GM23338 (cell line): ENCODE measurements around the gene NUCB1.

ENCODE experiments used
- EZH2 ChIP-seq: fragments of 200-600 bp; sonication (generic); IDR thresholded peaks from one replicate; pipeline ENCODE4 v1.8.0; 2017; ENCODE audit warnings: antibody characterized with exemption, mild to moderate bottlenecking, low read depth; ENCODE audit not compliant: unreplicated experiment
- JUNB ChIP-seq: IDR thresholded peaks from one replicate; pipeline ENCODE4 v1.6.1; 2016; ENCODE audit warnings: antibody characterized with exemption; ENCODE audit not compliant: unreplicated experiment
- POLR2AphosphoS5 ChIP-seq: IDR thresholded peaks from 2 replicates; pipeline ENCODE4 v1.6.1; 2016; ENCODE audit warnings: antibody characterized with exemption, low read depth
- TF ChIP-seq, protein P1 (sequence below), 2 experiments: fragments of 200-600 bp in 1 of 2; sonication (generic) in 1 of 2; conservative IDR thresholded peaks; 2 replicates each; pipeline versions ENCODE4 v1.5.1 to v1.6.1; 2016 to 2017; ENCODE audit warnings: antibody characterized with exemption in 2 of 2, low read depth in 2 of 2, mild to moderate bottlenecking in 2 of 2, moderate library complexity in 1 of 2
- TF ChIP-seq, protein P2 (sequence below): IDR thresholded peaks from one replicate; pipeline ENCODE4 v1.6.1; 2018; ENCODE audit warnings: antibody characterized with exemption; ENCODE audit not compliant: unreplicated experiment

DNA sequence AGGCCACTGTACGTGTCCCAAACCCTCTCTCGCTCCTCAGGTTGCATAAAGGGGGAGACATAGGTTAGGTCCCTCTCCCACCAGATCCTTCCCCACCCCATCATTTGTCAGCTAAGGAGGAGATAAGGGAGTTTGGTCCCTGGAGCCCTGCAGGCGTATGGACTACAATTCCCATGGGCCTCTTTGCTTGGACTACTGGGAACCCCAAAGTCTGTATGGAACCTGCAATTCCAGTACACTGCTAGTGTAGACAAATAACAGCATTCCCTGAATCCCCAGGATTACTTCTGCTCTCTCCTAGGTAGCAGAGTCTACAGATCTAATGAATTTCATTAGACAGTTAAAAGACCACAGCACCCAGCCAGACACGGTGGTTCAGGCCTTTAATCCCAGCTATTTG lies 47.8 kb upstream of the NUCB1 start:
- TF ChIP-seq EZH2 (no peak), JUNB (no peak), POLR2AphosphoS5 (no peak)
- TF ChIP-seq, protein P1, sequence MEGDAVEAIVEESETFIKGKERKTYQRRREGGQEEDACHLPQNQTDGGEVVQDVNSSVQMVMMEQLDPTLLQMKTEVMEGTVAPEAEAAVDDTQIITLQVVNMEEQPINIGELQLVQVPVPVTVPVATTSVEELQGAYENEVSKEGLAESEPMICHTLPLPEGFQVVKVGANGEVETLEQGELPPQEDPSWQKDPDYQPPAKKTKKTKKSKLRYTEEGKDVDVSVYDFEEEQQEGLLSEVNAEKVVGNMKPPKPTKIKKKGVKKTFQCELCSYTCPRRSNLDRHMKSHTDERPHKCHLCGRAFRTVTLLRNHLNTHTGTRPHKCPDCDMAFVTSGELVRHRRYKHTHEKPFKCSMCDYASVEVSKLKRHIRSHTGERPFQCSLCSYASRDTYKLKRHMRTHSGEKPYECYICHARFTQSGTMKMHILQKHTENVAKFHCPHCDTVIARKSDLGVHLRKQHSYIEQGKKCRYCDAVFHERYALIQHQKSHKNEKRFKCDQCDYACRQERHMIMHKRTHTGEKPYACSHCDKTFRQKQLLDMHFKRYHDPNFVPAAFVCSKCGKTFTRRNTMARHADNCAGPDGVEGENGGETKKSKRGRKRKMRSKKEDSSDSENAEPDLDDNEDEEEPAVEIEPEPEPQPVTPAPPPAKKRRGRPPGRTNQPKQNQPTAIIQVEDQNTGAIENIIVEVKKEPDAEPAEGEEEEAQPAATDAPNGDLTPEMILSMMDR (conservative IDR thresholded peaks at IDR 0.05; ENCODE audit: low read depth in 2 of 2) = no peak
- TF ChIP-seq, protein P2, sequence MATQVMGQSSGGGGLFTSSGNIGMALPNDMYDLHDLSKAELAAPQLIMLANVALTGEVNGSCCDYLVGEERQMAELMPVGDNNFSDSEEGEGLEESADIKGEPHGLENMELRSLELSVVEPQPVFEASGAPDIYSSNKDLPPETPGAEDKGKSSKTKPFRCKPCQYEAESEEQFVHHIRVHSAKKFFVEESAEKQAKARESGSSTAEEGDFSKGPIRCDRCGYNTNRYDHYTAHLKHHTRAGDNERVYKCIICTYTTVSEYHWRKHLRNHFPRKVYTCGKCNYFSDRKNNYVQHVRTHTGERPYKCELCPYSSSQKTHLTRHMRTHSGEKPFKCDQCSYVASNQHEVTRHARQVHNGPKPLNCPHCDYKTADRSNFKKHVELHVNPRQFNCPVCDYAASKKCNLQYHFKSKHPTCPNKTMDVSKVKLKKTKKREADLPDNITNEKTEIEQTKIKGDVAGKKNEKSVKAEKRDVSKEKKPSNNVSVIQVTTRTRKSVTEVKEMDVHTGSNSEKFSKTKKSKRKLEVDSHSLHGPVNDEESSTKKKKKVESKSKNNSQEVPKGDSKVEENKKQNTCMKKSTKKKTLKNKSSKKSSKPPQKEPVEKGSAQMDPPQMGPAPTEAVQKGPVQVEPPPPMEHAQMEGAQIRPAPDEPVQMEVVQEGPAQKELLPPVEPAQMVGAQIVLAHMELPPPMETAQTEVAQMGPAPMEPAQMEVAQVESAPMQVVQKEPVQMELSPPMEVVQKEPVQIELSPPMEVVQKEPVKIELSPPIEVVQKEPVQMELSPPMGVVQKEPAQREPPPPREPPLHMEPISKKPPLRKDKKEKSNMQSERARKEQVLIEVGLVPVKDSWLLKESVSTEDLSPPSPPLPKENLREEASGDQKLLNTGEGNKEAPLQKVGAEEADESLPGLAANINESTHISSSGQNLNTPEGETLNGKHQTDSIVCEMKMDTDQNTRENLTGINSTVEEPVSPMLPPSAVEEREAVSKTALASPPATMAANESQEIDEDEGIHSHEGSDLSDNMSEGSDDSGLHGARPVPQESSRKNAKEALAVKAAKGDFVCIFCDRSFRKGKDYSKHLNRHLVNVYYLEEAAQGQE = no peak
